Prostate gland (tissue), 2 donors: ENCODE measurements around the gene EEF1AKMT3.
"Not testable (repeated sequence)": the region's sequence is repeated elsewhere in the genome, so short reads cannot be mapped to it uniquely, and the experiment has no call there.

ENCODE experiments used
- POLR2A ChIP-seq: fragments of 450-650 bp; IDR thresholded peaks from one replicate; pipeline ENCODE4 v1.6.1; 2016; ENCODE audit warnings: antibody characterized with exemption, mild to moderate bottlenecking
- TF ChIP-seq, protein P1 (sequence below), 4 experiments: fragments of 200-600 bp in 2 of 4; fragments of 450-650 bp in 2 of 4; sonication (generic) in 2 of 4; IDR thresholded peaks; 1 replicate in 3 of 4; 2 replicates in 1 of 4; pipeline ENCODE4 v1.5.1; 2016 to 2019; ENCODE audit warnings: antibody characterized with exemption in 4 of 4, mild to moderate bottlenecking in 2 of 4, moderate library complexity in 2 of 4

DNA sequence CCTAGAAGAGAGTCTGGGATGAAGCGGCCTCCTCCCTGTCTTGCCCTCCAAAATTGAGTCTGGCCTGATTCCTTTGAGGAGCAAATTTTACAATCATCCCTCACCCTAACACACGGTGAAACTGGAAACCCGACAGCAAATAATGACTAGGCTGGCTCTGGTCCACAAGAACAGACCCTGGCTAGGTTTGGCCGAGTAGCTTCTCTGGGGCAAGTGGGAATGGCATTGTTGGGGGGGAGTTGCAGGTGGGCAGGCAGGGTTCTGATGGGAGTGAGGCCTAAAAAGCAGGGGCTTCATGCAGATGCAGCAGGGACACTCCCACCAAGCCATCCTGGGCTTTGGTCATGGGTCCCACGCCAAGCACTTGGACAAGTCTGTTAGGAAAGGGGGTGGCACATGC is 48.6 kb downstream of the EEF1AKMT3 start:
- TF ChIP-seq, protein P1, sequence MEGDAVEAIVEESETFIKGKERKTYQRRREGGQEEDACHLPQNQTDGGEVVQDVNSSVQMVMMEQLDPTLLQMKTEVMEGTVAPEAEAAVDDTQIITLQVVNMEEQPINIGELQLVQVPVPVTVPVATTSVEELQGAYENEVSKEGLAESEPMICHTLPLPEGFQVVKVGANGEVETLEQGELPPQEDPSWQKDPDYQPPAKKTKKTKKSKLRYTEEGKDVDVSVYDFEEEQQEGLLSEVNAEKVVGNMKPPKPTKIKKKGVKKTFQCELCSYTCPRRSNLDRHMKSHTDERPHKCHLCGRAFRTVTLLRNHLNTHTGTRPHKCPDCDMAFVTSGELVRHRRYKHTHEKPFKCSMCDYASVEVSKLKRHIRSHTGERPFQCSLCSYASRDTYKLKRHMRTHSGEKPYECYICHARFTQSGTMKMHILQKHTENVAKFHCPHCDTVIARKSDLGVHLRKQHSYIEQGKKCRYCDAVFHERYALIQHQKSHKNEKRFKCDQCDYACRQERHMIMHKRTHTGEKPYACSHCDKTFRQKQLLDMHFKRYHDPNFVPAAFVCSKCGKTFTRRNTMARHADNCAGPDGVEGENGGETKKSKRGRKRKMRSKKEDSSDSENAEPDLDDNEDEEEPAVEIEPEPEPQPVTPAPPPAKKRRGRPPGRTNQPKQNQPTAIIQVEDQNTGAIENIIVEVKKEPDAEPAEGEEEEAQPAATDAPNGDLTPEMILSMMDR (IDR thresholded peaks at IDR 0.05), result not testable (repeated sequence)
- not testable (repeated sequence) for TF ChIP-seq POLR2A
